GM21526 (cell line): ENCODE data around the gene PWP2.
"Not testable (repeated sequence)": the region's sequence is repeated elsewhere in the genome, so short reads cannot be mapped to it uniquely, and the experiment has no call there.

Experiments used
- ATAC-seq: cut with Tn5 transposase; IDR thresholded peaks from one replicate; pipeline ENCODE4 v1.9.1; 2021; ENCODE audit warnings: moderate library complexity; ENCODE audit not compliant: unreplicated experiment, low FRiP score

Gene PWP2

GRCh38 chr21:44127827-44128226, 20.6 kb downstream of the PWP2 start:
- not testable (repeated sequence) for ATAC-seq

DNA sequence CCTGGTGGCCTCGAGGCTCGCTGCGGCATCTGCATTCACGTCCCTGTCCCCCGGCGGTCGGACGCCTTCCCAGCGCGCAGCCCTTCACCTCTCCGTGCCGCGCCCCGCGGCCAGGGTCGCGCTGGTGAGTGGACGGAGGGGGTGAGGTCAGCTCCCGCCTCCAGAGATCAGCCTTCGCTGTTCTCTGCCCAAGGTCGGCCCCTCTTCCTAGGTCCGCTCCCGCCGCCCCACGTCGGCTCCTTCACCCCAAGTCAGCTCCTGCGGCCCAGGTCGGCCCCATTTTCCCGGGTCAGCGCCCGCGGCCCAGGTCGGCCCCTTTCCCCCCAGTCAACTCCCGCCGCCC, 26.5 kb downstream of the PWP2 start:
- ATAC-seq, result not testable (repeated sequence)

GRCh38 chr21:44134732-44135131, 27.5 kb downstream of the PWP2 start:
- not testable (repeated sequence) for ATAC-seq

GRCh38 chr21:44138039-44138438, 30.8 kb downstream of the PWP2 start:
- ATAC-seq, result not testable (repeated sequence)

GRCh38 chr21:44139787-44140551, 32.8 kb downstream of the PWP2 start:
- not testable (repeated sequence) for ATAC-seq

GRCh38 chr21:44140552-44140932, 33.3 kb downstream of the PWP2 start:
- not testable (repeated sequence) for ATAC-seq

- ATAC-seq, result not testable (repeated sequence)
Measured at GRCh38 chr21:44142470-44142869, 35.3 kb downstream of the PWP2 start.

DNA sequence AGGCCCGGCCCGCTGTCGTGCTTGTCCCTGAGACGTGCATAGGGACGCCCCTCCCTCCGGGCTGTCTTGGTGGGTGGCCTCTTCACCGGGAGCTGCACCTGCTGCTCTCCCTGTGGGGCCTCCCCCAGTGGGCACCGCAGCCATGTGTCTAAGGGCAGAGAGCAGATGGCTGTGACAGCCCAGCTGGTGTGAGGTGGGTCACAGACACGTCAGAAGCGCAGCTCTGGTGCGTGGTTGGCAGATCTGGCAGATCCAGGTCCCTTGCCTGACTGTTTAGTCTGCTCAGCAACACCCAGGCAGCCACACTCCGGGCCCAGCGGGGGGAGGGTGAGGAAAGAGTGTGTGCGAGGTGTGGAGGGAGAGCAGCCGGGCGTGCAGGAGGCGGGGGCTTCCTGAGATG, 36.2 kb downstream of the PWP2 start:
- ATAC-seq, result not testable (repeated sequence)

DNA sequence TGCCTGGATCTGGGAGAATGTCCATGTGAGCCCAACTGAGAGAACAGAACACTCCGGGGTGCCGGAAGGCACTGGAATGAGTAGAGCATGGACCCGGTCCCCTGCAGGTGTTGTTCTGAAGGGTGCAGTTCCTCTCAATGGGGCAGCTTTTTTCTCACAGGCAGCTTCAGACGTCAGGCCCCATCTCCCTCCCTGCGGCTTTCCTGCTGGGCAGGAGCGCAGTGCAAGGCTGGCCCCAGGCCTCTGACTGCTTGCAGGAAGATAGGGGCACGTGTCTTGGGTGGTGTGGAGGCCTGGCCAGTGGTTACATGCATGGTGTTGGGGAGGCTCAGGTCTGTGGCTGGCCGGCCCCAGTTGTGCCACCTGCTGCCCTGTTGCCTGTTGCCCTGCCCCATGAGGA, 36.8 kb downstream of the PWP2 start:
- ATAC-seq, result not testable (repeated sequence)

- ATAC-seq, result not testable (repeated sequence)
Measured at GRCh38 chr21:44144784-44145602, 37.8 kb downstream of the PWP2 start.

GRCh38 chr21:44145616-44146015, 38.4 kb downstream of the PWP2 start:
- ATAC-seq, result not testable (repeated sequence)

DNA sequence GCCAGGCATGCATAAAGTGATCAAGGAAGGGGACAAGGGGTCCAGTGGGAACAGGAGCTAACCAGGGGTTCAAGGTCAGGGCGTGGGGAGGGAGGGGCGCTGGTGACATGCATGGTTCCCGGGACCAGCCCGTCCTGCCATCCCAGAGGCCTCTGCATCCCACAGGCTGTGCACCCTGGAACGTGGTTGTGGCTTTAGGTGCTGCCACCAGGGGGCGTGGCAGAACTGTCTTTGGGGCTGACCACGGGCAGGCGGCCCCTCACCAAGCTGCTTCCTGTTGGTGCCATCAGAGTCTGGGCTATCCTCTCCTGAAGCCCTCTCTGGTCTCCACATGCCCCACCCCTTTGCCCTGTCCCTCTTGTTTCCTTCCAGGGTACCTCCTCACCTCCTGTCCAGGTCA, 39.9 kb downstream of the PWP2 start:
- not testable (repeated sequence) for ATAC-seq

GRCh38 chr21:44150255-44150654, 43.1 kb downstream of the PWP2 start:
- not testable (repeated sequence) for ATAC-seq

GRCh38 chr21:44153214-44153888, 46.2 kb downstream of the PWP2 start:
- ATAC-seq, result not testable (repeated sequence)

GRCh38 chr21:44153889-44154228, 46.7 kb downstream of the PWP2 start:
- not testable (repeated sequence) for ATAC-seq

GRCh38 chr21:44154816-44155230, 47.6 kb downstream of the PWP2 start:
- not testable (repeated sequence) for ATAC-seq

- not testable (repeated sequence) for ATAC-seq
Measured at GRCh38 chr21:44155231-44155993, 48.2 kb downstream of the PWP2 start.

DNA sequence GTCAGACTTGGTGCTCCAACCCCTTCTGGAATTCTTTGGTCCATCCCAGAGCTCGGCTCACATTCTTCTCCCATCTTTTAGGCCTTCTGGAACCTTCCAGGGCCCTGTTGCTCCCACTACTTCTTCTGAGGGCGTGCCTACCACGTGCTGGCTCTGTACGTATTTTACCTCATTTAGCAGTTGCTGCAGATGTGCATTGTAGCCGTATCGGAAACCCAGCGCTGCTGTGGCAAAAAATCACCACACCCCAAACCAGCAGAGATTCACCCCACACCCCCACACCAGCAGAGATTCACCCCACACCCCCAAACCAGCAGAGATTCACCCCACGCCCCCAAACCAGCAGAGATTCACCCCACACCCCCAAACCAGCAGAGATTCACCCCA, 48.8 kb downstream of the PWP2 start:
- not testable (repeated sequence) for ATAC-seq

DNA sequence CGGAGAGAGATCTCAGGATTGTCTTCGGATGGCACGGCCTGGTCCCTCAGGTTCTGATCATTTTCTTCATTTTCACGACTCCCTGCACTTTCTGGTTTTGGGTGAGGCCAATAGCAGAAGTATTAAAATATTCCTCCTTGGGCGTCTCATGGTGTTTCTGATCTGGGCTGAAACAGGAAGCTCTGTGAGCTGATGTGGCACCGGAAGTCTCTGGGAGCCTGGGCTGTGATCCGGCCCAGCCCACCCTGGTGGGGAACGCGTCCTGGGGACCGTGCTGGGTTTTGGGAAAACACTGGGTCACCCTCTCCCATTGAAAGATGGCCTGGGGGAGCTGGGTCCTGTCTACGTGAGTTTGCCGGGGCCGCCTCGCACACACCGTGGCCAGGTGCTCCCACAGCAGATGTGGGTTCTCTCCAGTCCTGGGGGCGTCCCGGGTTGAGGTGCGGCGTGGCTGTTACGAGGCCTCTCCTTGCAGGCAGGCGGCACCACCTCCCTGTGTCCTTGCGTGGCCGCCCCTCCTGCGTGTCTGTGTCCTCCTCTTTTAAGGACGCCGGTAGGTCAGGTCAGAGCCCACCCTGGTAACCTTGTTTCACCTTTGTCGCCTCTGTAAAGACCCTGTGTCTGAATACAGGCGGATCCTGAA, 50.4 kb downstream of the PWP2 start:
- ATAC-seq, result not testable (repeated sequence)

DNA sequence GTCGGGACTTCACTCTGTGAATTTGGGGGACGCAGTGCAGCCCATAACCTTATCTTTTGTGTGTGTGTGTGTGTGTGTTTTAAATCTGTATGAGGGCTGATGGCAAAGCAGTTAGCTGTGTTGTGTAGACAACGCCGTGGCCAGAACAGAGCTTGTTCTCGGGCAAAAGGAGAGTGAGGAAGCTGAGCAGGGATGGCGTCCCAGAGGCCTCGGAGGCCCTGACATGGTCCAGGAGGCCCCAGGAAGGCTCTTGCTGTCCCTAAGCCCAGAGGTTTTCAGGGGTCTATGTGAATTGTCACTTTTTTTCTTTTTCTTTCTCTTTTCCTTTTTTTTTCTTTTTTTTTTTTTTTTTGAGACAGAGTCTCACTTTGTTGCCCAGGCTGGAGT, 50.9 kb downstream of the PWP2 start:
- not testable (repeated sequence) for ATAC-seq
